ENCODE measurements around the gene CTBP1. TPM values are rescaled to one million over a fixed set of nuclear protein-coding genes. Genes with fewer than 3 reads are reported as not detected.

Gene CTBP1
- total and polyA plus RNA-seq, 2 of the 8 experiments (the other 6 are each of a cell fraction or from before 2014, with no cell fraction given), result 128 to 185 TPM

DNA sequence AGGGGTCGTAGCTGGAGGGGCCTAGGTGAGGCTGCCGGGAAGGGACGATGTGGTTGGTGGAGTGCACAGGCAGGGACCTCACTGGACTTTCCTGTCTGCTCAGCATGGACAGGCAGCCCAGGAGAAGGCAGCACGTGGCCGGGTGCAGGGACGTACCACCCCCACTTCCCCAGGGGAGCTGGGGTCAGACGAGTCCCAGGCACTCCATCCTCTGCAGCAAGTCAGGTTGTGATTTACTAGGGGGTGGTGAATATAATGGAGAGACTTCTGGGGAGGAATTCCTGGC lies 1.5 kb upstream of the CTBP1 start (continued):
- TF ChIP-seq CBX8 (IDR thresholded peaks at IDR 0.05; ENCODE audit: borderline replicate concordance, low read depth, low read length) (no peak), TAF1 (IDR thresholded peaks at IDR 0.05; ENCODE audit: low read depth, low read length) (no peak), ZNF274 (IDR thresholded peaks at IDR 0.05; ENCODE audit: borderline replicate concordance, extremely low read depth, low read length) (no peak), SUZ12 (IDR thresholded peaks at IDR 0.05; ENCODE audit: low read length) (no peak)
- TF ChIP-seq, protein P1, sequence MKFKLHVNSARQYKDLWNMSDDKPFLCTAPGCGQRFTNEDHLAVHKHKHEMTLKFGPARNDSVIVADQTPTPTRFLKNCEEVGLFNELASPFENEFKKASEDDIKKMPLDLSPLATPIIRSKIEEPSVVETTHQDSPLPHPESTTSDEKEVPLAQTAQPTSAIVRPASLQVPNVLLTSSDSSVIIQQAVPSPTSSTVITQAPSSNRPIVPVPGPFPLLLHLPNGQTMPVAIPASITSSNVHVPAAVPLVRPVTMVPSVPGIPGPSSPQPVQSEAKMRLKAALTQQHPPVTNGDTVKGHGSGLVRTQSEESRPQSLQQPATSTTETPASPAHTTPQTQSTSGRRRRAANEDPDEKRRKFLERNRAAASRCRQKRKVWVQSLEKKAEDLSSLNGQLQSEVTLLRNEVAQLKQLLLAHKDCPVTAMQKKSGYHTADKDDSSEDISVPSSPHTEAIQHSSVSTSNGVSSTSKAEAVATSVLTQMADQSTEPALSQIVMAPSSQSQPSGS (IDR thresholded peaks at IDR 0.05; ENCODE audit: low read length), result no peak
